ENCODE results near the gene RCHY1.

RCHY1 gene

GRCh38 chr4:75552452-75552851, 38.2 kb upstream of the RCHY1 start:
- TF ChIP-seq FOXM1 (IDR thresholded peaks at IDR 0.05; ENCODE audit: borderline replicate concordance, low read depth): no peak

- TF ChIP-seq CEBPB (IDR thresholded peaks at IDR 0.05) (no peak), REST (IDR thresholded peaks at IDR 0.05; ENCODE audit: low read depth) (no peak), USF1 (IDR thresholded peaks at IDR 0.05) (no peak), TCF12 (IDR thresholded peaks at IDR 0.05; ENCODE audit: low read depth) (no peak), EP300 (IDR thresholded peaks at IDR 0.05; ENCODE audit: borderline replicate concordance) (no peak), EGR1 (IDR thresholded peaks at IDR 0.05) (no peak), NFIC (IDR thresholded peaks at IDR 0.05) (no peak), YY1 (IDR thresholded peaks at IDR 0.05; ENCODE audit: low read depth) (no peak), FOXM1 (IDR thresholded peaks at IDR 0.05; ENCODE audit: borderline replicate concordance, low read depth) (no peak), TAF1 (IDR thresholded peaks at IDR 0.05; ENCODE audit: low read depth) (no peak), CREB1 (IDR thresholded peaks at IDR 0.05; ENCODE audit: low read depth) (no peak)
Measured at GRCh38 chr4:75549019-75549418, 34.8 kb upstream of the RCHY1 start.

GRCh38 chr4:75547647-75548387, 33.6 kb upstream of the RCHY1 start:
- TF ChIP-seq EP300 (IDR thresholded peaks at IDR 0.05; ENCODE audit: borderline replicate concordance): no peak
- TF ChIP-seq NFIC (IDR thresholded peaks at IDR 0.05): peak; percentile 80
- peak; percentile 73 for TF ChIP-seq TEAD4 (IDR thresholded peaks at IDR 0.05)

GRCh38 chr4:75545526-75545925, 31.3 kb upstream of the RCHY1 start:
- TF ChIP-seq TEAD4 (IDR thresholded peaks at IDR 0.05): no peak
- TF ChIP-seq CREB1 (IDR thresholded peaks at IDR 0.05; ENCODE audit: low read depth): no peak
- TF ChIP-seq RAD21 (IDR thresholded peaks at IDR 0.05; ENCODE audit: low read depth): no peak
- TF ChIP-seq YY1 (IDR thresholded peaks at IDR 0.05; ENCODE audit: low read depth): no peak
- no peak for TF ChIP-seq REST (IDR thresholded peaks at IDR 0.05; ENCODE audit: low read depth)
- no peak for TF ChIP-seq NFIC (IDR thresholded peaks at IDR 0.05)
- TF ChIP-seq TCF12 (IDR thresholded peaks at IDR 0.05; ENCODE audit: low read depth): no peak

- no peak for TF ChIP-seq ZBTB7A (IDR thresholded peaks at IDR 0.05; ENCODE audit: low read depth)
- TF ChIP-seq FOXM1 (IDR thresholded peaks at IDR 0.05; ENCODE audit: borderline replicate concordance, low read depth): no peak
- no peak for TF ChIP-seq NFIC (IDR thresholded peaks at IDR 0.05)
- no peak for TF ChIP-seq REST (IDR thresholded peaks at IDR 0.05; ENCODE audit: low read depth)
- TF ChIP-seq CEBPB (IDR thresholded peaks at IDR 0.05): no peak
- TF ChIP-seq EP300 (IDR thresholded peaks at IDR 0.05; ENCODE audit: borderline replicate concordance): no peak
- no peak for TF ChIP-seq EGR1 (IDR thresholded peaks at IDR 0.05)
- no peak for TF ChIP-seq MAX (IDR thresholded peaks at IDR 0.05)
- no peak for TF ChIP-seq TCF12 (IDR thresholded peaks at IDR 0.05; ENCODE audit: low read depth)
- no peak for TF ChIP-seq USF1 (IDR thresholded peaks at IDR 0.05)
- TF ChIP-seq YY1 (IDR thresholded peaks at IDR 0.05; ENCODE audit: low read depth): no peak
- TF ChIP-seq TAF1 (IDR thresholded peaks at IDR 0.05; ENCODE audit: low read depth): no peak
- no peak for TF ChIP-seq CREB1 (IDR thresholded peaks at IDR 0.05; ENCODE audit: low read depth)
- no peak for TF ChIP-seq RAD21 (IDR thresholded peaks at IDR 0.05; ENCODE audit: low read depth)
- no peak for TF ChIP-seq TEAD4 (IDR thresholded peaks at IDR 0.05)
Measured at GRCh38 chr4:75544870-75545269, 30.7 kb upstream of the RCHY1 start.

All from Ishikawa (cell line).